GM10266 (cell line): ENCODE data around the gene MKI67.

Source experiments
- DNase-seq: peaks from one replicate; pipeline ENCODE4 v3.0.0; 2012; ENCODE audit errors: extremely low spot score
- CTCF ChIP-seq: IDR thresholded peaks from 2 replicates; pipeline ENCODE4 v1.5.1; 2012; ENCODE audit warnings: mild to moderate bottlenecking, low read depth; ENCODE audit not compliant: control insufficient read depth, insufficient read depth; ENCODE audit errors: missing control alignments

The MKI67 gene

GRCh38 chr10:128080231-128080630, 46.0 kb downstream of the MKI67 start:
- TF ChIP-seq CTCF, result no peak
- DNase-seq, result no peak

- TF ChIP-seq CTCF, result peak; percentile 83
- DNase-seq, result peak; percentile 62
Observed at GRCh38 chr10:128078136-128078969, 47.9 kb downstream of the MKI67 start.

- DNase-seq, result no peak
- no peak for TF ChIP-seq CTCF
Observed at GRCh38 chr10:128077155-128077875, 48.9 kb downstream of the MKI67 start.

GRCh38 chr10:128074589-128074988, 51.6 kb downstream of the MKI67 start:
- DNase-seq, result no peak
- no peak for TF ChIP-seq CTCF

GRCh38 chr10:128073890-128074289, 52.3 kb downstream of the MKI67 start:
- no peak for TF ChIP-seq CTCF
- DNase-seq, result no peak

GRCh38 chr10:128072941-128073645, 53.1 kb downstream of the MKI67 start:
- DNase-seq, result no peak
- no peak for TF ChIP-seq CTCF
